ENCODE data around the gene EIF1B. TPM values are rescaled to one million over a fixed set of nuclear protein-coding genes. Genes with fewer than 3 reads are reported as not detected.

The EIF1B gene
- total RNA-seq, 1 experiment from 2014 or later: 25.0 TPM

GRCh38 chr3:40340541-40341170, 31.1 kb downstream of the EIF1B start:
- Histone ChIP-seq H3K9me3 (ENCODE audit: control insufficient read depth, insufficient read depth, low read depth, low read length) (no peaks in the 10 kb centered on the region), H3K4me1 (ENCODE audit: control insufficient read depth, insufficient read depth, low read length) (no peaks in the 10 kb centered on the region), H3K27ac (ENCODE audit: low read length) (no peak overlapping the region), H3K36me3 (ENCODE audit: control insufficient read depth, insufficient read depth, low read length) (no peaks in the 10 kb centered on the region), H3K27me3 (ENCODE audit: control insufficient read depth, insufficient read depth, low read length) (no peaks in the 10 kb centered on the region), H3K4me3 (ENCODE audit: low read depth in 2 of 2, low read length in 2 of 2) (no peak overlapping the region)
- ATAC-seq (no peak), DNase-seq (ENCODE audit: low read depth, low spot score) (no peak)
- TF ChIP-seq, protein P1, sequence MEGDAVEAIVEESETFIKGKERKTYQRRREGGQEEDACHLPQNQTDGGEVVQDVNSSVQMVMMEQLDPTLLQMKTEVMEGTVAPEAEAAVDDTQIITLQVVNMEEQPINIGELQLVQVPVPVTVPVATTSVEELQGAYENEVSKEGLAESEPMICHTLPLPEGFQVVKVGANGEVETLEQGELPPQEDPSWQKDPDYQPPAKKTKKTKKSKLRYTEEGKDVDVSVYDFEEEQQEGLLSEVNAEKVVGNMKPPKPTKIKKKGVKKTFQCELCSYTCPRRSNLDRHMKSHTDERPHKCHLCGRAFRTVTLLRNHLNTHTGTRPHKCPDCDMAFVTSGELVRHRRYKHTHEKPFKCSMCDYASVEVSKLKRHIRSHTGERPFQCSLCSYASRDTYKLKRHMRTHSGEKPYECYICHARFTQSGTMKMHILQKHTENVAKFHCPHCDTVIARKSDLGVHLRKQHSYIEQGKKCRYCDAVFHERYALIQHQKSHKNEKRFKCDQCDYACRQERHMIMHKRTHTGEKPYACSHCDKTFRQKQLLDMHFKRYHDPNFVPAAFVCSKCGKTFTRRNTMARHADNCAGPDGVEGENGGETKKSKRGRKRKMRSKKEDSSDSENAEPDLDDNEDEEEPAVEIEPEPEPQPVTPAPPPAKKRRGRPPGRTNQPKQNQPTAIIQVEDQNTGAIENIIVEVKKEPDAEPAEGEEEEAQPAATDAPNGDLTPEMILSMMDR (IDR thresholded peaks at IDR 0.05): no peak
- TF ChIP-seq SIN3A (IDR thresholded peaks at IDR 0.05; ENCODE audit: borderline replicate concordance, insufficient read depth, low read depth, low read length) (no peak), REST (IDR thresholded peaks at IDR 0.05; ENCODE audit: insufficient read depth in 1 of 2, low read depth in 2 of 2, low read length in 1 of 2) (no peak), TCF7L2 (IDR thresholded peaks at IDR 0.05; ENCODE audit: low read depth, low read length) (no peak), POLR2AphosphoS5 (IDR thresholded peaks at IDR 0.05; ENCODE audit: low read depth, low read length) (no peak)
- in situ Hi-C loops (cut with HindIII; ENCODE audit: low pct_unique_long_range_greater_than_20kb, low sequenced_read_pairs) (no loop called here), intact Hi-C loops (cut with micrococcal nuclease; ENCODE audit: unreplicated experiment) (no loop called here)
- CTCF ChIA-PET: no interaction called here
- BruUV-seq (replicated peaks): no TSS peak
- POLR2A ChIA-PET: no interaction called here

DNA sequence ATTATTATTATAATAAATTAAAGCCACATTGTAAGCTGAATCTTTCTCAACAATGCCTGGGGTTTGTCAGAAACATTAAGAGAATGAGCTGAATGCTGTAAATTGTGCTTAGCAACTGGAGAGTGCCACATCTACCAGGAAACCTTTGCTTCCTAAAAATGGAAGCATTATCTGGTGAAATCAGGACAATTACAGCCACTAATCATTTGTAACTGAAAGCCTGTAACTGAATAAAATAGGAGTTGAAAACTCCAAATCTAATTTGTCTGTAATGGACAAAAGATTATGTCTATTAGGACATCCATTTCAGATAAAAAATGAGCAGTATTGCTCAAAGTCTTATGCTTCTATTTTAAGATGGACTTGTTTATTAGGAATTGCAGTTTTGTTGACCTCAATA, 32.2 kb downstream of the EIF1B start:
- Histone ChIP-seq H3K27ac (ENCODE audit: low read length) (no peak overlapping the region), H3K36me3 (ENCODE audit: control insufficient read depth, insufficient read depth, low read length) (no peaks in the 10 kb centered on the region), H3K27me3 (ENCODE audit: control insufficient read depth, insufficient read depth, low read length) (no peaks in the 10 kb centered on the region), H3K4me3 (ENCODE audit: low read depth in 2 of 2, low read length in 2 of 2) (no peak overlapping the region), H3K4me1 (ENCODE audit: control insufficient read depth, insufficient read depth, low read length) (no peaks in the 10 kb centered on the region), H3K9me3 (ENCODE audit: control insufficient read depth, insufficient read depth, low read depth, low read length) (no peaks in the 10 kb centered on the region)
- TF ChIP-seq, protein P1 (IDR thresholded peaks at IDR 0.05): no peak
- TF ChIP-seq REST (IDR thresholded peaks at IDR 0.05; ENCODE audit: insufficient read depth in 1 of 2, low read depth in 2 of 2, low read length in 1 of 2) (no peak), SIN3A (IDR thresholded peaks at IDR 0.05; ENCODE audit: borderline replicate concordance, insufficient read depth, low read depth, low read length) (no peak), TCF7L2 (IDR thresholded peaks at IDR 0.05; ENCODE audit: low read depth, low read length) (no peak), POLR2AphosphoS5 (IDR thresholded peaks at IDR 0.05; ENCODE audit: low read depth, low read length) (no peak)
- intact Hi-C loops (cut with micrococcal nuclease; ENCODE audit: unreplicated experiment): no loop called here
- POLR2A ChIA-PET: interaction anchor here (0.7 kb wide), 1 partner anchor 1415 kb away, joined by 6 read pairs; no protein-coding TSS in a partner anchor
- DNase-seq (ENCODE audit: low read depth, low spot score) (no peak), ATAC-seq (no peak)
- CTCF ChIA-PET: interaction anchor here (0.6 kb wide), 1 partner anchor 150 kb away, joined by 4 read pairs; no protein-coding TSS in a partner anchor
- in situ Hi-C loops (cut with HindIII; ENCODE audit: low pct_unique_long_range_greater_than_20kb, low sequenced_read_pairs): no loop called here
- no TSS peak for BruUV-seq (replicated peaks)
